Left colon (tissue), 2 donors: Measurements from ENCODE around the gene LRRC63. TPM values are rescaled to one million over a fixed set of nuclear protein-coding genes. Genes with fewer than 3 reads are reported as not detected.

Experiments used
- total RNA-seq, 2 donors: library from RNA; stranded (reverse); fragmentation: NEBNext Ultra II Directional; extraction: Animal tissue kit (Norgen Biotek cat#: 25700); gene quantifications; one replicate each; pipeline ENCODE4 v1.2.1, GENCODE V29; 2021
- donor health status: DM: no; HTN: no; CAD: no.
- donor health status: DM: yes; HTN: yes; CAD: no.

Gene LRRC63
- total RNA-seq, 2 donors from 2014 or later = not detected

Other genes starting within 250 kb of the LRRC63 start
- gene ZC3H13, start 159.2 kb upstream of the LRRC63 start, total RNA-seq = 10 to 100 TPM; 26.1 to 27.8 TPM
- not detected for gene CPB2, start 106.9 kb upstream of the LRRC63 start, total RNA-seq
- 10 to 100 TPM in 1 of 2 donors, 1 to 10 TPM in 1; 9.4 to 33.4 TPM for gene LCP1, start 29.8 kb upstream of the LRRC63 start, total RNA-seq
- gene RUBCNL, start 175.3 kb downstream of the LRRC63 start, total RNA-seq = 10 to 100 TPM; 14.9 to 28.4 TPM